ENCODE results near the gene NAA16.
"Not testable (repeated sequence)": the region's sequence is repeated elsewhere in the genome, so short reads cannot be mapped to it uniquely, and the experiment has no call there.

DNA sequence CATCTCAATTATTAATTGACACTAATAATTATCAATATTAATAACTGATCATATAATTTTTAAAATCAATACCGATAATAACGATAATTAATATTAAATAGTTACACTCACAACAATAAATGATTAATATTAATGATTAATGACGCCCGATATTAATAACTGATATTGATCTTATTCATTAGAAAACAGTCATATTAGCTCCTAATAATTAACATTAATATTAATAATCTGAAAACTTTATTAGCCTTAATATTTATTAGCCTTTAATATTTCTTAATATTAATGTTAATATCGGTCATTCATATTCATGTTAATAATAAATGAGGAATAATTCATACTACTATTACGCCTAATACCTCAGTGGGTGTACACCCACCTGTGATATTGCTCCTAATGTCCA, 113.6 kb downstream of the NAA16 start:
- TF ChIP-seq, protein P1, sequence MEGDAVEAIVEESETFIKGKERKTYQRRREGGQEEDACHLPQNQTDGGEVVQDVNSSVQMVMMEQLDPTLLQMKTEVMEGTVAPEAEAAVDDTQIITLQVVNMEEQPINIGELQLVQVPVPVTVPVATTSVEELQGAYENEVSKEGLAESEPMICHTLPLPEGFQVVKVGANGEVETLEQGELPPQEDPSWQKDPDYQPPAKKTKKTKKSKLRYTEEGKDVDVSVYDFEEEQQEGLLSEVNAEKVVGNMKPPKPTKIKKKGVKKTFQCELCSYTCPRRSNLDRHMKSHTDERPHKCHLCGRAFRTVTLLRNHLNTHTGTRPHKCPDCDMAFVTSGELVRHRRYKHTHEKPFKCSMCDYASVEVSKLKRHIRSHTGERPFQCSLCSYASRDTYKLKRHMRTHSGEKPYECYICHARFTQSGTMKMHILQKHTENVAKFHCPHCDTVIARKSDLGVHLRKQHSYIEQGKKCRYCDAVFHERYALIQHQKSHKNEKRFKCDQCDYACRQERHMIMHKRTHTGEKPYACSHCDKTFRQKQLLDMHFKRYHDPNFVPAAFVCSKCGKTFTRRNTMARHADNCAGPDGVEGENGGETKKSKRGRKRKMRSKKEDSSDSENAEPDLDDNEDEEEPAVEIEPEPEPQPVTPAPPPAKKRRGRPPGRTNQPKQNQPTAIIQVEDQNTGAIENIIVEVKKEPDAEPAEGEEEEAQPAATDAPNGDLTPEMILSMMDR (IDR thresholded peaks at IDR 0.05), result not testable (repeated sequence)
- TF ChIP-seq POLR2A, EP300 (IDR thresholded peaks at IDR 0.05): not testable (repeated sequence)
